Activated CD4-positive, alpha-beta T cell treated with anti-CD3 and anti-CD28 coated beads, Interleukin-2, amount 50 U/mL, for 24 hours (primary cell): ENCODE measurements around the gene GNPTG.

Experiments
- DNase-seq, 2 donors: peaks; one replicate each; pipeline ENCODE4 v3.0.0-alpha.2; 2020; ENCODE audit warnings: low read depth in 1 of 2, low spot score in 1 of 2

GNPTG gene

DNA sequence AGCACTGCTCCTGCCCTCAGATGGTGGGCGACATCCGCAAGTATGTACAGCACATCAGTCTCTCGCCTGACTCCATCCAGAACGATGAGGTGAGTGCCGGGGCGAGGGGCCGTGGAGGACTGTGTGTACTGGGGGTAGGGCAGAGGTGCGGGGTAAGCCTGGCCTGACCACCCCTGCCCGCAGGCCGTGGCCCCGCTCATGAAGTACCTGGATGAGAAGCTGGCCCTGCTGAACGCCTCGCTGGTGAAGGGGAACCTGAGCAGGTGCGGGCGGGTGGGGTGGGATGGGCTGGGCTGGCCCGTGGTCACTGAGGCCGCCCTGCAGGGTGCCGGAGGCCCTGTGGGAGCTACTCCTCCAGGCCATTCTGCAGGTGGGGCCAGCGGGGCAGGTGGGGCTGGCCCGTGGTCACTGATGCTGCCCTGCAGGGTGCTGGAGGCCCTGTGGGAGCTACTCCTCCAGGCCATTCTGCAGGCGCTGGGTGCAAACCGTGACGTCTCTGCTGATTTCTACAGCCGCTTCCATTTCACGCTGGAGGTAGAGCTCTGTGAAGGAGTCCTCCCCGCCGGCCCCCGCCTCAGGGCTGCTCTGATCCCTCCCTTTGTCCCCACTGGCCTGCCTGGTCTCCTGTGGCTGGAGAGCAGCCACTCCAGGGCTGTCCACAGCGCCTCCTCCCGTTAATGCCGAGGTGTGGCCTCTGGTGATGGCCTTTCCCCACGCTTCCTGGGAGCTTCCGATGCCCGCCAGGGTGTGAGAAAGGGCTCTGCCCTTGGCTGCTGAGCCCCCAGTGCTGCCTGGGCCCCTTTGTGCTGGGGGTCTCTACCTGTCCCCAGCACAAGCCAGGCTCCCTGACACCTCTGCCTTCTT is 5.1 kb upstream of the GNPTG start:
- no peak for DNase-seq

GRCh38 chr16:1347286-1347855 is 4.4 kb upstream of the GNPTG start:
- no peak for DNase-seq

DNA sequence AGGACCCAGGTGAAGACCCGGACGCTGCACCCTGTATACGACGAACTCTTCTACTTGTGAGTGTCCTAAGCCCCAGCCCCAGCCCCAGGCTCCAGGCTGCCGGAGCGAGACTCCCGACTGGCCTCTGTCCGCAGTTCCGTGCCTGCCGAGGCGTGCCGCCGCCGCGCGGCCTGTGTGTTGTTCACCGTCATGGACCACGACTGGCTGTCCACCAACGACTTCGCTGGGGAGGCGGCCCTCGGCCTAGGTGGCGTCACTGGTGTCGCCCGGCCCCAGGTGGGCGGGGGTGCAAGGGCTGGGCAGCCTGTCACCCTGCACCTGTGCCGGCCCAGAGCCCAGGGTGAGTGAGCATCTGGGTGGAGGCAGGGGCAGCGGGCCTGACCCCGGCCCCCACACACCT is 3.8 kb upstream of the GNPTG start:
- no peak for DNase-seq

GRCh38 chr16:1348441-1348840 is 3.3 kb upstream of the GNPTG start:
- no peak for DNase-seq

DNA sequence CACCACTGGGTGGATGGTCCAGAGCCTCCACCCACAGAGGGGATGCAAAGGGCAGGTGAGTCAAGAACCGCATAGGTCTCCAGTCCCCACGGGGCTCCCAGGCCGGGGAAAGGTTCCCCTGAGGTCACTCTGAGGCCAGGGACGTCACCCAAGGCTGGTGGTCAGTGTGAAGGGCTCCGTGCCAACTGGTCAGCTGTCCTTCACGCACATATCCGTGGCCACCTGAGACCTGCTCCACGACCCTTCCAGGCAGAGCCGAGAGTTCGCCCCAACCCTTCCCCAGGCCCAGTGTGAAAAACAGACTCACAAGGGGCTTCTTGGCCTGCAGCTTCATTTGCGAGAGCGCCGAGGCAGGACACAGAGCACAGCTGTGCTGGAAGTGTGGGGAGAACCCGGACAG is 2.8 kb upstream of the GNPTG start:
- DNase-seq: no peak

DNA sequence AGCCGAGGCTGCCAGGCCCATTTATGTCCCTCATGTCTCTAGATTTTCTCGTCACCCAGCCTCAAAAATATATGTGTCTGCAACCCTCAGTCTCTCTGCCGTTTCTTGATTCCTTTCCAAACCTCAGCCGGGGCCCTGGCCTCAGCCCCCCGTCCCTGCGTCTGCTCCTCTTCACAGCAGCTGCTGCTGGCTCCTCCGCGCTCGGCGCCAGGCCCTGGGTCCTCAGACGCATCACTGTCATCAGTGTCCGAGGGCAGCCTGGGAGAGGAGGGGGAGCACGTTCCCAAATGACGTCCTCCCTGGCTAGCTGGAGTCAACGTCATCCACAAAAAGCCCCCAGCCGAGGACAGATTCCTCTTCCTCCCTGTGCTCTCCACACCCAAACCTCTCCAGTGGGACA is 2.4 kb upstream of the GNPTG start:
- no peak for DNase-seq

- DNase-seq: no peak
Measured at GRCh38 chr16:1349951-1350350, 1.8 kb upstream of the GNPTG start.

- no peak for DNase-seq
Measured at GRCh38 chr16:1350691-1351090, 1.0 kb upstream of the GNPTG start.

DNA sequence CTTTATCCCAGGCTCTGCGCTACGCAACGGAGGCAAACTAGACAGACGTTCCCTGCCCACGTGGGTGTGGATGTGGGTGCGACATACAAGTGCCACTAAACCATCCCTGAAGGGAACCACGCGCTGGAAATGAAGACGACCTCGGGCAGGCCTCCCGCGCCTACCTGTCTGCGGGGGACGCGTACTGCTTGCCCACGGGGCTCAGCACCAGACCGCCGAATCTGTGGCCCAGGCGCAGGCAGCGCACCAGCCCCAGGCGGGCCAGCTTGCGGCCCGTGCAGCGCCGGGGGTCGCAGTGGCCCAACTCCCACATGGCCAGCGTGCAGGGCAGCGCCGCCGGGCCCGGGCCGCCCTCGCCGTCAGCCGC is 533 bp upstream of the GNPTG start:
- no peak for DNase-seq

DNA sequence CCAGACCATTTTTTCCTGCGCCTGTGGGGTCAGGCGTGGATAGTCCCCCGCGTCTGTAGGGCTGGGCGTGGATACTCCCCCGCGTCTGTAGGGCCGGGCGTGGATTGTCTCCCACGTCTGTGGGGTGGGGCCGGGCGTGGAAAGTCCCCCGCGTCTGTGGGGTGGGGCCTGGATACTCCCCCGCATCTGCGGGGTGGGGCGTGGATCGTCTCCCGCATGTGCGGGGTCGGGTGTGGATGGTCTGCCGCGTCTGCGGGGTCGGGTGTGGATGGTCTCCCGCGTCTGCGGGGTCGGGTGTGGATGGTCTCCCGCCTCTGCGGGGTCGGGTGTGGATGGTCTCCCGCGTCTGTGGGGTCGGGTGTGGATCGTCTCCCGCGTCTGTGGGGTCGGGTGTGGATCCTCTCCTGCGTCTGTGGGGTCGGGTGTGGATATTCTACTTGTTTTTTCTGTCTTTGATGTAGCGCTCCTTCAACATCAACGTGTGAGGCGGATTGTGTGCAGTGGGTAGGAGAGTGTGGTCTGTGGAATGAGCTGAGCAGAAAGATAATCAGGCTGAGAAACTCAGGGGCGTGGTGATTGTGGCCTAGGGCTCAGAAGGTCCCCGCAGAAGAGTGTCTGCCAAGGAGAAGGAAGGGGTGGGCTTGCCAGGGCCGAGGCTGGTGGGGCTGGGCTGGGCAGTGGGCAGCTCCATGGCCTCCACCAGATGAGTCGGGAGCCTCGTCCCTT is 3.2 kb downstream of the GNPTG start:
- no peak for DNase-seq

DNA sequence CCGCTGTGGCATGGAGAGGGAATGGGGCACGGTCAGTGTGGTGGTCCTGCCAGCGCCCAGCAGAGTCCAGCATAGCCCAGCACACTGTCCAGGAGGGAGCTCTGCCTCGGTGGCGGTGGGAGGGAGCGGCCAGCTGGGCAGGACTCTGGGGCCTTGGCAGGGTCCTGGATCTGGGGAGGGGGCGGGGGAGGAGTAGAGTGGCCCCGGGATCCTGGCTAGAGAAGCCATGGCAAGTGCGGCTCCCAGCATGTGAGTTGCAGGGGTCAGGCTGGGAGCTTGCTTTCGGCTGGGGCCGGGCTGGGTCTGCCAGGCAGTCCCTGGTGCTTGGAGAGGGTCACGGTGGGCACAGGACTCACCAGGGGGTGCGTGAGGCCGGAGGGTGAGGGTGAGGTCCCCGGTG is 3.9 kb downstream of the GNPTG start:
- DNase-seq: no peak

GRCh38 chr16:1356061-1356900 is 4.5 kb downstream of the GNPTG start:
- no peak for DNase-seq

DNA sequence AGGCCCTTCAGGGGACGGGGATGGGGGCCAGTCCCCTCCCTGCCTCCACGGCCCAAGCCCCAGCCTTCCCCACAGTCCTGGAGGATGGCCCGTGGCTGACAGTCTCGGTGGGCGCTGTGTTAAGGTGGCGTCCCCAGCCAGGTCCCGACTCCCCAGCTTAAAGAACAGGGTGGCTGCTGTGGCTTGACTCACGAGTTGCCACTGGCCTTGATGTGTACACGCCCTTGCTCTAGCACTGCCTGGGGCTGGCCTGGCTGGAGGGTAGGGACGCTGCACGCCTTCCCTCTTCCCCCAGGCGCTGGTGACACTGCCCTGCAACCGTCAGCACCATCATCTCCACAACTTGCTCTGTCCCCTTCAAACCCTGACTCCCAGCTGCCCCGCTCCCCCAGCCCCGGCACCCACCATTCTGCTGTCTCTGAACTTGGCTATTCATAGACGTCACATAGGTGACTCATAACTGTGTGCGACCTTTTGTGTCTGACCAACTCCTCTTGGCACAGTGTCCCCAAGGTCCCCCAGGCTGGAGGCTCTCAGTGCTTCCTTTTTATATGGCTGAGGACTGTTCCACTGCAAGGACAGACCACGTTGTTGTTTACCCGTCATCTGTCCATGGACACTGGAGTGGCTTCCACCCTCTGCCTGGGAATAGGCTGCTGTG is 6.3 kb downstream of the GNPTG start:
- no peak for DNase-seq

- DNase-seq: no peak
Measured at GRCh38 chr16:1361685-1362360, 10.1 kb downstream of the GNPTG start.

- no peak for DNase-seq
Measured at GRCh38 chr16:1362807-1363206, 11.1 kb downstream of the GNPTG start.

DNA sequence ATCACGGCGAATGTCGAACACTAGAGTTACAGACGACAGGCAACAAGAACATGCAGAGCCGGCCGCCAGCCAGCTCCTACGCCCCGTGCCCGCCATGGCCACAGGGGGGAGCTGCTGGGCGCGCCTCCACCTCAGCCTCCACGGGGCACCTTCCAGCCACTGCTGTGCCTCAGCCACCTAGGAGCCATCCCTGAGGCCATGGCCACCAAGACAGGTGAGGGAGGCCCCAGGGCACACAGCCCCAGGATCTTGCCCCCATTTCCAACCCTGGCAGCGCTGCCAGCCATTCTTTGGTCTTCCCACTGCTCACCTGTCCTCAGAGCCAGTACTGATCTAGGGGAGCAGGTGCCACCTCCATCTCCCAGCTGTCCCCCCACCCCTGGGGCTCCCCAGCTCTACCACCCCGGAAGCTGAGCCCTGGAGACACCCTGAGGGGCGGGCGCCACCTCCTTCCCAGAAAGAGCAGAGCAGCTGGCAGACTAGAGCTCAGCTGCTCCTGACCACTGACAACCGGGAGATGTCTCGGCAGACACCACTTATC is 11.8 kb downstream of the GNPTG start:
- peak; percentile 43 to 44 for DNase-seq

DNA sequence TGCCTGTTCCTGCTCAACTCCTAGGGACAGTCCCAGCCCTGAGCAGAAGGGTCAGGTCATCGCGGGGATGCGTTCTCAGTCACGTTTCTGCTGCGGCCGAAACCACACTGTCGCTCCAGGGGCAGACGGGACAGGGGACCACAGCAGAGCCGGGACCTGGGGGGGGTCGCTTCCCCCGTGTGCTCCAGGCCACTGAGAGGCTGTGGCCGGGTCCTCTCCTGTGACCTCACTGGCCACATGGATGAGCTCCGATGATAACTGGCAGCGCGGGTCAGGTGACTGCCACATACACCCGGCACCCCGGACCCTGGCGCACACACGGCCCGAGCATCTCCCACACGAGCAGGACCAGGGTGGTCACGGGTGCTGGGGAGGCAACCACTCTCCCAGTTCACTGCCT is 12.8 kb downstream of the GNPTG start:
- no peak for DNase-seq

DNA sequence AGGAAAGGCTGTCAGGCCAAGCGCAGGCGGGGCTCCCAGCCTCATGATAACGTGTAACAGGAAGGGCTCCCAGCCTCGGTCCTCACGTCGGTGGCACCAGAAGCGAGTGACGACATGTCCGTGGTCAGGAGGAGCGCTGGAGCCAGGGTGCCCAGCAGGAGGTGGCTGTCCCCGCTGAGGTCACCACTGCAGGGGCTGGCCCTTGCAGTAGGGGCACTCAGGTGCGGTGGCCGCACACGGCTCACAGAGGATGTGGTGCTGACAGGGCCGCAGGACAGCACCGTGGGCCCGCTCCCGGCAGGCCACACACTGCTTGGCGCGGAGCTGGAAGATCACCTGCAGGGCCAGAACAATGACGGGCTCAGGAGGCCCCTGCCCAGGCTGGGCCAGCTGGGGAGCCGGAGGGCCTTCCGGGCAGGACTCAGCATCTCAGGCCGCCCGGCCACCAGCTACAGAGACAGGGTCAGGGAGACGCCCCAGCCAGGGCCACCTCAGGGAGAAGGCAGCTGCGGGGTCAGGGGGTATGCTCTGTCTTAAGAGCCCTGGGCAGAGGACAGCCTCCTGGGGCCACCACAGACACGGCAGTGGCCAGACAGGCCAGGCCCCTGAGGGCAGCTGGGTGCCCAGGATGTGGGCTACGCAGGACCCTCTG is 14.5 kb downstream of the GNPTG start:
- no peak for DNase-seq

DNA sequence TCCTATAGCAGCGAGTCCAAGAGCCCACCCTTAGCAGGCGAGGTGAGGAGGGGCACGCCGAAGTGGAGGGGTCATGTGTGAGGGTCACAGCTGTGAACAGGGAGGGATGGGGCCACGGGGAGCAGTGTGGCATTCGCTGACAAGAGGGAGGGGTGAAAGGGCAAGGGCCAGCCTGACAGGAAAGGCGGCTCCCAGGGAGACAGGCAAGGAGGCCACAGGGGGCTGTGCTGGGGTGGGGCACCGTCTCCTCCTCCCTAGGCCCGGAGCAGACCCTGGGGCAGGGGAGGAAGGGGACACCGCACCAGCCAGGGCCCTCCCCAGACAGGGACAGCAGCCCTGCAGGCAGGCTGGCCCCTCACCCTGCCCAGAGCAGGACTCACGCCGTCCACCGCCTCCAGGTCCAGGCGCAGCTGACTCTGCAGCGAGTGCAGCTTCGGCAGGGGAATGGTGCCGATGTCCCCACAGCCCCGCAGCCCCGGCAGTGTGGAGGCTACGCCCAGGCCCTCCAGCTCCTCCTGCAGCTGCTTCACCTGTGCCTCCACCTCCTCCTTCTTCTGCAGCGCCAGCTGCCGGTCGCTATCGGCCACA is 15.1 kb downstream of the GNPTG start:
- DNase-seq: no peak
